ENCODE measurements around the gene EIF4E2.
"Not testable (repeated sequence)": the region's sequence is repeated elsewhere in the genome, so short reads cannot be mapped to it uniquely, and the experiment has no call there.

EIF4E2 gene

DNA sequence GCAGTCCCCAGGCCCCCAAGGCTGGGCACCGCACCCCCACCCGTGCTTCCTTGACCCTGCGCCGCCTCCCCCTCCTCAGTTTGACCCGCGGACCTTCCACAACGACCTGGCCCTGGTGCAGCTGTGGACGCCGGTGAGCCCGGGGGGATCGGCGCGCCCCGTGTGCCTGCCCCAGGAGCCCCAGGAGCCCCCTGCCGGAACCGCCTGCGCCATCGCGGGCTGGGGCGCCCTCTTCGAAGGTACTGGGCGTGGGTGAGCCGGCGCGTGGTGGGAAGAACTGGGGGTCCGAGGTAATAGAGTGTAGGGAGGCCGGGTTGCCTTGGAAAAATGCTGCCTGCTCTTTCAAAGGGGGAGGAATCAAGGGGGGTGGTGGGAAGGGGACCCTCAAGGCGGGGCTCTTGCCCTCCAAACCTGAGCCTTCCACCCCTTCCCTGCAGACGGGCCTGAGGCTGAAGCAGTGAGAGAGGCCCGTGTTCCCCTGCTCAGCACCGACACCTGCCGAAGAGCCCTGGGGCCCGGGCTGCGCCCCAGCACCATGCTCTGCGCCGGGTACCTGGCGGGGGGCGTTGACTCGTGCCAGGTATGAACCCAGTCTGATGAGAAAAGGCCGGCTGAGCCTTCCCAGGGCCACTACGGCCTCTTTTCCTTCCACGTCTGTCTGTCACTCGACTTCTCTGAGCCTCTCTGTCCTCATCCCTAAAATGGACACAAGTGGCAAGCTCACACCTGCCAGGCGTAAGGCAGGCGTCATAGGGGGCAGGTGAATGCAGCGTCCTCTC is 27.7 kb upstream of the EIF4E2 start:
- no peak for DNase-seq

DNA sequence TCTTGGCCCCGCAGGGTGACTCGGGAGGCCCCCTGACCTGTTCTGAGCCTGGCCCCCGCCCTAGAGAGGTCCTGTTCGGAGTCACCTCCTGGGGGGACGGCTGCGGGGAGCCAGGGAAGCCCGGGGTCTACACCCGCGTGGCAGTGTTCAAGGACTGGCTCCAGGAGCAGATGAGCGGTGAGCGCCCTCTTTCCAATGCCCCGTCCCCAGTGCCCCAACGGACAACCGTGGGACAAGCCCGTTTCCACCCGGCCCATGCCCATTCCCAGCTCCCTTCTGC is 27.1 kb upstream of the EIF4E2 start:
- no peak for DNase-seq

DNA sequence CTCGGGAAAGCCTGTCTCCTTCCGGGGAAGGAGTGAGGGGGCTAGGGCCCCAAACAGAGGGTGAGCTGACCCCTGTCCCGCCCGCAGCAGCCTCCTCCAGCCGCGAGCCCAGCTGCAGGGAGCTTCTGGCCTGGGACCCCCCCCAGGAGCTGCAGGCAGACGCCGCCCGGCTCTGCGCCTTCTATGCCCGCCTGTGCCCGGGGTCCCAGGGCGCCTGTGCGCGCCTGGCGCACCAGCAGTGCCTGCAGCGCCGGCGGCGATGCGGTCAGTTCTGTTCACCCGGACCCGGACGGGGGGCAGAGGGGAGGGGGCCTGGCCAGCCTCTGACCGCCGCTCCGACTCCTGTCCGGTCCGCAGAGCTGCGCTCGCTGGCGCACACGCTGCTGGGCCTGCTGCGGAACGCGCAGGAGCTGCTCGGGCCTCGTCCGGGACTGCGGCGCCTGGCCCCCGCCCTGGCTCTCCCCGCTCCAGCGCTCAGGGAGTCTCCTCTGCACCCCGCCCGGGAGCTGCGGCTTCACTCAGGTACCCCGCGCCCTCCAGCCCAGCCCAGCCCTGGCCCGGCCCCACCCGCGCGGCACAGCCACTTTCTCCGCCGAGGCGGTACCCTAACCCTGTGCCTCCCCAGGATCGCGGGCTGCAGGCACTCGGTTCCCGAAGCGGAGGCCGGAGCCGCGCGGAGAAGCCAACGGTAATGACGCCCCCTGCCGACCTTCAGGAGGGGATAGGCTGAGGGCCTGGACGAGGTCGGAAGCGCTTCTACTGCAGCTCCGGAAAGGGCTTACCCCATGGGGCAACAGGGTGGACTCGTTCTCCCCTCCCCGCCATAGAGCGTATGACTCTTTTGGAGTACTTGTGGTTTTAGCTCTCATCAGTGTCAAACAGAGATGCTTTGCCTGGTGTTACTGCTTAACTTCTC is 26.5 kb upstream of the EIF4E2 start:
- DNase-seq, result no peak

DNA sequence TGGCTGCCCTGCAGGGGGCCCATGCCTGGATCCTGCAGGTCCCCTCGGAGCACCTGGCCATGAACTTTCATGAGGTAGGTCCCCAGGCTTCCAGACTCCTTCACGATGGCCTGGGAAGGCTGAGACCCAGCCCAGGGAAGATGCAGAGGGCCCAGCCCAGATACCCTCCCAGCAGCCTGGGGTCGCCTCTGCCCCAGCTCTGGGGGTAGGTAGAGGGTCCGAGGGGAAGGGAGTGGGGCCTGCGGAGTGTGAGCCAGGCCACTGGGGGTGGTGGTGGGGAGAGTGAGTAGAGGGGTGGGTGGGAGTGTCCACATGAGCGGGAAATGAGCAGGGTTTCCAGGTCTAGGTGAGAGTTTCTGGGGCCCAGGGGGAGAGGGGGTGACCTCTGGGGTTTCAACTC is 25.7 kb upstream of the EIF4E2 start:
- DNase-seq, result no peak

DNA sequence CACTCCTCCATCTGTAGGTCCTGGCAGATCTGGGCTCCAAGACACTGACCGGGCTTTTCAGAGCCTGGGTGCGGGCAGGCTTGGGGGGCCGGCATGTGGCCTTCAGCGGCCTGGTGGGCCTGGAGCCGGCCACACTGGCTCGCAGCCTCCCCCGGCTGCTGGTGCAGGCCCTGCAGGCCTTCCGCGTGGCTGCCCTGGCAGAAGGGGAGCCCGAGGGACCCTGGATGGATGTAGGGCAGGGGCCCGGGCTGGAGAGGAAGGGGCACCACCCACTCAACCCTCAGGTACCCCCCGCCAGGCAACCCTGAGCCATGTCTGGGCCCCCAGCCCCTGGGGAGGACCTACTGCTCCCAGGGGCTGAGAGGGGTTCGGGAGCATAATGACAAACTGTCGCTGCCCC is 25.3 kb upstream of the EIF4E2 start:
- DNase-seq, result no peak

DNA sequence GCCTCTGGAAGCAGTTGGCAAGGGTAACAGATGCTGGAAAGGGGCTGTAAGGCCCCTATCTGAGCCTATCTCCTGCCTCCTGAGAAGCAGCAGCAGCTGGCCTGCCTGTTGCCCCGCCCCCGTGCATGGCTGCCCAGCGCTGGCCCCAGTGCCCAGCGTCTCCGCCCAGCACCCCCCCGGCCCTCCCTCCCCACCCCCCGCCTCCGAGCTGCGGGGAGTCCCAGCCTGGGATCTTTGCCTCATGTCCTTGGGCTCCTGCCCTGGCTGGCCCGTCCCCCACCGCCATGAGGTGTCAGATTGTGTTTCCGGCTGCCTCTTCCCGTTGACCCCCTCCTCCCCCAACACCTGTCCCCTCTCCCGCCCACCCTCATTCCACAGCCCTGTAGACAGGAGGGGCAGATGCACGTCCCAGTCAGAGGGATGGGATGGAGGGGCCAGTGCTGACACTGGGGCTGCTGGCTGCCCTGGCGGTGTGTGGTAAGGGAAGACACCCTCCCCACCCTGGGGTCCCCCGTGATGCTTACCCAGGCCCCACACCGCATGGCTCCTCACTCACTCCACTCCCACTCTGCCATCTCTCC is 24.6 kb upstream of the EIF4E2 start, which contains the start of gene CHRND:
TSS of gene CHRND (plus strand) at position 370 of the 581 bp plus-strand sequence. CDS start at position 426, 56 bp downstream.
- DNase-seq, result no peak

DNA sequence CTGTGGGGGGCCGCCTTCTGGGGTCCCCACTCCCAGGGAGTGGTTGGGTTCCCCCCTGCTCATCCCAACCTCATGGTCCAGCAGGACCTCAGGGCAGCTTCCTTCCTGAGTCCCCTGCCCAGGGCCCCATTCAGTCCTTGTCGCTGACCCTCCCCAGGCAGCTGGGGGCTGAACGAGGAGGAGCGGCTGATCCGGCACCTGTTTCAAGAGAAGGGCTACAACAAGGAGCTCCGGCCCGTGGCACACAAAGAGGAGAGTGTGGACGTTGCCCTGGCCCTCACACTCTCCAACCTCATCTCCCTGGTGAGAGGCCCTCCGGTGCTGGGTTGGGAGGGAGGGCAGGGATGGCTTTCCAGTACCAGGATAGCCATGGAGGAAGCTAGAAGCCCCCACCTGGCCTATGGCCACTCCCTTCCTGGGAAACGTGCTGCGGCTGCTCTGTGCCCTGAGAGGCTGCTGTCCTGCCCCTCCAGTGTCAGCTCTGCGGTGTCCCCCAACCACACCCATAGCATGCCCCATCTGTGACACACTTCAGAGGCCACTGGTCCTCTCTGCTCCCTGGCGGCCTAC is 24.0 kb upstream of the EIF4E2 start:
- DNase-seq, result no peak

DNA sequence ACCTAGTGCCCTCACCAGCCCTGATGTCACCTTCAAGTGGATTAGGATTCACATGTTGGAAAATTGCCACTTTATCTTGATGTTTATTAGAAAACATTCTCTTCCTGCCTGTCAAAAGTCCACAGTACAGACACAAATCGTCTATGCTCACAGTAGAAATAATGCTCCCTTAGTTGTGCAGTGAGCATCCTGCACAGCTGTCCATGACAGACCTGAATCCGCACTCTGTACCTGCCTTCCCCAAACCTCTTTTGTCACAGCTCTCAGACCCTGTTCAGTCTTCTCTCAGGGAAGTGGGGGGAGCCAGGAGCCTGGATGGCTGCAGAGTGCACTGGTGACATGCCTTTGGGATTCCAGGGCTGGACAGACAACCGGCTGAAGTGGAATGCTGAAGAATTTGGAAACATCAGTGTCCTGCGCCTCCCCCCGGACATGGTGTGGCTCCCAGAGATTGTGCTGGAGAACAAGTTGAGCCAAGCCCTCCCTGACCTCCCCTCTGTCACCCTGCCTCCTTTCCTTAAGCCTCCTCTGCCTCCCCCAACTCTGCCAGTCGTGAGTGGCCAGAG is 22.5 kb upstream of the EIF4E2 start:
- DNase-seq, result no peak

DNA sequence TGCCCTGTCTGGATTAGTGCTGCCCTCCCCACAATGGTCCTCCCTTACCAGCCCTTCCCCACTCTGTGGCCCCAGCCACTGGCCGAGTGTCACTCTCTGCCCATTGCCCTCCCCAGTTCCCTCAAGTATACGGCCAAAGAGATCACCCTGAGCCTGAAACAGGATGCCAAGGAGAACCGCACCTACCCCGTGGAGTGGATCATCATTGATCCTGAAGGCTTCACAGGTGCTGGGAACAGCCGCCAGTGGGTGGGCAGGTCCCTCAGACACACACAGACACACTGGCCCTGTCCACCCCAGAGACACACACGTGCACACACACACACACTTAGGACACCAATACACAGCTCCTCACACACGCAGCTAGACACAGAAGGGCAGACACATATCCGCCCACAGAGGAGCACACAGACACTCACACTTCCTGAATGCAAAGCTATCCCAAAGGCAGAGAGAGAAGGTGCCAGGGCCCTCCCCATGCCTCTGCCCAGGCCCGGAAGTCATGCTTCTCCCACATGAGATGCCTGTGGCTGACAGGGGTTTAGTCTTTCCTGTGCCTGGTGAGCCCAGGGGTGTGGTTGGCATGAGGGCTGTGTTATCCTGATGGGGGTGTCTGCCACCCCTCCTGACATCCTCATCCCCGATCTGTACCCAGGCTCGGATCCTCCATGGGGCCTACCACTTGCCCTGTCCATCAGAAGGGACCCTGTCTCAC is 21.6 kb upstream of the EIF4E2 start:
- DNase-seq, result no peak

DNA sequence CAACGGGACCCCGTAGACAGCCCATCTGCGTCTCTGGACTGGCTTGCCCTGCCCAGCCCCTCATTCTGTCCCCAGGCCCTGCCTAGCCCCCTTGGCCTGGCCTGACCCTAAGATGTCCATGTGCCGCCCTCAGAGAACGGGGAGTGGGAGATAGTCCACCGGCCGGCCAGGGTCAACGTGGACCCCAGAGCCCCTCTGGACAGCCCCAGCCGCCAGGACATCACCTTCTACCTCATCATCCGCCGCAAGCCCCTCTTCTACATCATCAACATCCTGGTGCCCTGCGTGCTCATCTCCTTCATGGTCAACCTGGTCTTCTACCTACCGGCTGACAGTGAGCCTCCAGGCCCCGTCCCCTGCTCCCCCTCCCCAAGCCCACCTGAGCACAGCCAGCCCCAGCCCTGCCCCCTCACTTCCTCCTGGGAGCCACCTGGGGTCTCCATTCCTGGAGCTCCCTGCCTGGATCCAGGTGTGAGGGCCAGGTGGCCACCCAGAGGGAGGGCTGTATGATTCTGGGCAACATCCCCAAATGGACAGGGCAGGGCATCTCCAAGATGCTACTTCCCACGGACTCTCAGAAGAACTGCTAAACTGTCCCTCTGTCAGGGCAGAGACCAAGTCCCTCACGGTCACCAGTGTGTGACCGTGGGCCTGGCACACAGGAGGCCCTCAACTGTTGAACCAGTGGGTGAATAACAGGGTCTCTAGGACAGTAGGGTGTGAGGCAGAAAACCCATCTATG is 20.5 kb upstream of the EIF4E2 start:
- no peak for DNase-seq

DNA sequence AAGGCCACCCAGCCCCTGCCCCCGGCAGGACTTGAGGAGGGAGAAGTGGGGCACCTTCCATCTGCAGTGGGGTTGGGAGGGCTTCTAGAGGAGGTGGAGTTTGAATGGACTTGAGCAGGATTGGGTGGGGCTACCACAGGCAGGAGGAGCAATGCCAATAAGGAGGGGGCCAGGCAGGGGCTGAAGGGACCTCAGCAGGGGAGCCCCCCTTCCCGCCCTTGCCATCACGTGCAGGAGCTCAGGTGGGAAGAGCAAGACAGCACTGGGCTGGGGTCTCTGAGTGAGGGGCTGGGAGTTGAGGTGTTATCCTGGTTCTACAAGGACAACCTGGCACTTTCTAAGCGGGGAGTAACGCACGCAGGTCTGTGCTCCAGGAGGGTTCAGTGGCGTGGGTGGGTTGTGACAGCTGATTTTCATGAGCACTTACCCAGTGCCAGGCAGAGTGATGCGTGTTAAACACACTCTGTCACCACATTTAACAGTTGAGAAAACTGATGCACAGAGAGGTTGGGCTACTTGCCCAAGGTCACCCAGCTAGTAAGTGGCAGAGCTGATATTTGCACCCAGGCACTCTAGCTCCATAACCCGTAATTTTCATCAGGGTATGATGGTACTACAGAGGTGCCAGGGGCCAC is 19.7 kb upstream of the EIF4E2 start:
- DNase-seq, result no peak

DNA sequence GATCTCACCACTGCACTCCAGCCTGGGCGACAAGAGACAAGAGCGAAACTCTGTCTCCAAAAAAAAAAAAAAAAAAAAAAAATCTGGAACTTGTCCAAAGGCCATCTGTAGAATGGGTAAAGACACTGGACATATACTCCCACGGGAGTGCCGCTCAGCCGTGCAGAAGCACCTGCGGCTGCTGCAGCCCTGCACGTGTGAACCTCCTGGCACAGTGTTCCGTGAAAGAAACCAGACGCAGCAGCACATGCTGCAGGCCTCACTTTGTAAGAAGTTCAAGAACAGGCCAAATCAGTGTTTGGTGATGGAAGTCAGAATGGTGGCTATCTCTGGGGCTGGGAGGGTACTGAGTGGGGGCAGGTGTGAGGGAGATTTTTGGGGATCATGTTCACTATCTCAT is 18.1 kb upstream of the EIF4E2 start:
- DNase-seq, result no peak

DNA sequence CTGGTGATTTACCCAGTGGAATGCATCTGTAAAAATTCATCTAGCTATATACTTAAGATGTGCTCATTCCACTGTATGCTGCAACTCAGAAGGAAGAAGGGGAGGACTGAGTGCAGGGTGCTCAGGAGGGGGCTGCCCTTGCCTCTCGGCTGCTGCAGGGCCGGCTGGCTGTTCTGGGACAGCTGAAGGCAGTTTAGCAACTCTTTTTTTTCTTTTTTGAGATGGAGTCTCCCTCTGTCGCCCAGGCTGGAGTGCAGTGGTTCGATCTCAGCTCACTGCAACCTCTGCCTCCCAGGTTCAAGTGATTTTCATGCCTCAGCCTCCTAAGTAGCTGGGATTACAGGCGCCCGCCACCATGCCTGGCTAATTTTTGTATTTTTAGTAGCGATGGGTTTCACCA is 17.7 kb upstream of the EIF4E2 start:
- DNase-seq, result not testable (repeated sequence)

DNA sequence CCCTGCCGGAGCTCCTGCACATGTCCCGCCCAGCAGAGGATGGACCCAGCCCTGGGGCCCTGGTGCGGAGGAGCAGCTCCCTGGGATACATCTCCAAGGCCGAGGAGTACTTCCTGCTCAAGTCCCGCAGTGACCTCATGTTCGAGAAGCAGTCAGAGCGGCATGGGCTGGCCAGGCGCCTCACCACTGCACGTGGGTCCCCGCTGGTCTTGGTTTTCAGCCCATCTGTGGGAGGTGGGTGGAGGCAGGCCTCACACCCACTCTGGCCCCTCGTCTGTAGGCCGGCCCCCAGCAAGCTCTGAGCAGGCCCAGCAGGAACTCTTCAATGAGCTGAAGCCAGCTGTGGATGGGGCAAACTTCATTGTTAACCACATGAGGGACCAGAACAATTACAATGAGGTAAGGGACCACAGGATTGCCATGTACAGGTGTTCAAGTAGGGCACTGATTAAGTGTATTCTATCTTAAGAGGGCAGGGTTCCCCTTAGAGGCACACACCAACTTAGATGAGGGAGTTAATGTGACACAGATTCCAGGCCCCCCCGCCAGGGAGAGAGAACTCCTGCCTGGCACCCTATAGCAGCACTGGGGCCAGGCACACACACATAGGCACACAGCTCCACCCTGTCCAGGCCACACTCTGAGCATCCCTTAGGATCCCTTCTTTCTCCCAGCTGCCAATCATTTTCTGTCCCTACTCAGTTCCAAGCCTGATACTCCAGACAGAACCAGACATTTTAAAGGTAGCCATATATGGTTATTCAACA is 16.4 kb upstream of the EIF4E2 start:
- DNase-seq, result no peak

DNA sequence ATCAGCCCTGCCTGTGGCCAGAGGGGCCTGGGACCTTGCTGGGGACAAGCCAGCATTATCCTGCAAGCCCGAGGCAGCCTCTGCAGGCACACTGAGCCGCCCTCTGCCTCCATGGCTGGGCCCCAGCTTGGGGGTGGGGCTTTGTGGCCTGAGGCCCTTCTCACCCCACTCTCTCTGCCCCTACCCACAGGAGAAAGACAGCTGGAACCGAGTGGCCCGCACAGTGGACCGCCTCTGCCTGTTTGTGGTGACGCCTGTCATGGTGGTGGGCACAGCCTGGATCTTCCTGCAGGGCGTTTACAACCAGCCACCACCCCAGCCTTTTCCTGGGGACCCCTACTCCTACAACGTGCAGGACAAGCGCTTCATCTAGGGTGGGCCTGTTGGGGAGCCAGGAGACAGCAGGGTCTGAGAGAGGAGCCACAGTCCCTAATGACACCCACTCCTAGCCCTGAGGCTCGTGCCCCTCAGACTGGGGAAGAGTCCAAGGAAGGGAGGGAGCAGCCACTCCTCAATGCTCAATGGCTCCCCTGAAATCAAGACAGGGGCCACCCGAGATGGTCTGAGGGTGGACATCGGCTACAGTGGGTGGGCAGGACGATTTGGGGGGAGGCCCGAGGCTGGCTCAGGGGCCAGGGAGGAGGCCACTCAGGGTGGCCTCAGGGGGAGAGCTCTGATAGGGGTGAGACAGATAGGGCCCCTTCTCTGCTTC is 15.4 kb upstream of the EIF4E2 start:
- no peak for DNase-seq

DNA sequence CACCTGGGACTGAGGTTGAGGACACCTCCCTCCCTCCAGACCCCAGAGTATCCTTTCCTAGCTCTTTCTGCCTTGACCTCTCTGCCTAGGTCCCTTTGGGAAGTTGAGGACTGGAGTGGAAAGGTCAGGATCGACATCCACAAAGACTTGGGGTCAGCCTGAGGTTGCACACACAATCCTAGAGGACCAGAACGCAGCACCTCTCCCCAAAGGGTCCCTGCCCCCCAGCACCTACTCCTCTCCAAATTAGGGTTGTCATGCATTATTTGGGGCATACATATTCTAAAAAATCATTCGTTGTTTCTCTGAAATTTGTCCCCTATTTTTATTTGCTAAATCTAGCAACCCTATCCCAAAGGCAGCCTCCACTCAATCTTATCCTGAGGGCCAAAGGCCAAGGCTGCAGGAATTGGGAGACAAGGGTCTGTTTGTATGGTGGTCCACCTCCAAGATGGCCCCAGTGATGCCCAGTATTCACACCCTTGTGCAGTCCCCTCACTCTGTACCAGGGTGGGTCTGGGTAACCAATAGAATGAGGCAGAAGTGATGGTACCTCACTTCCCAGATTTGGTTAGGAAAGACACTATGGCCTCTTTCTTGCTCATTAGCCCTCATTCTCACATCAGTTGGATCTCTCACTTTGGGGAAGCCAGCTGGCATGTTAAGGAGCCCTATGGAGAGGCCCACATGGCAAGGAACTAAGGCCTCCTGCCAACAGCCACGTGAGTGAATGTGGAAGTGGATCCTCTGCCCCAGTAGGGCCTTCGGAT is 14.5 kb upstream of the EIF4E2 start:
- DNase-seq, result no peak

DNA sequence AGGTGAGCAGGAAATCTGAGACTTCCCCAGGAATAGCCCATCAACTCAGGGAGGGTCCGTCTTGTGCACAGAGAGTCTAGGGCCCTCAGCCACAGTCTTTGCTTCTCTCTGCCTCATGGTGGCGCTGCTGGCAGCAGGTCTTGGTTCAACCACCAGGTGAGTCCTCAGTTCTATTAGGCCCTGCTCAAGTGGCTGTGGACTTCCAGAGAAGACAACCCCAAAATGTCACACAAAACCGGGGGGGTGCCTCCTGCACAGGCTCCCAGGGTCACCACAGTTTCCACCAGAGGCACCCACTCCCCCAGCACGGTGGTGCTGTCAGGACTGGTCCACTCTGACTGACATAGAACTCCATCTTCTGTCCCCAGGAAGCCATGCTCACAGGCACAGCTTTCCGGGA is 13.4 kb upstream of the EIF4E2 start:
- no peak for DNase-seq

DNA sequence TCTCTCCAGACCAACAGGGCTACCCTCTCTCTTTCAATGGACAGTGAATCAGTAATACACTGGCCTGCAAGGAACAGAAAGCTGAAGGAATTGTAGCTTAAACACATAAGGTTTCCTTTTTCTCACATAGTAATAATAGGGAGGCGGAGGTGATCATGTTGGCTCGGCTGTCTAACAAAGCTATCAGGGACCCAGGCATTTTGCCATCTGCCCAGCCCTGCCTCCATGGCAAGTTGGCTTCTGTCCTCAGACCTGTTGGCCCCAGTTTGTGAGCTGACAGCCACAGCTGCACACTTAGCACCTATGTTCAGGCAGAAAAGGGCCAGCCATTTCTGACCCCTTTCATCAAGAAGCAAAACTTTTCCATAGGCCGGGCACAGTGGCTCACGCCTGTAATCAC is 13.0 kb upstream of the EIF4E2 start:
- no peak for DNase-seq

DNA sequence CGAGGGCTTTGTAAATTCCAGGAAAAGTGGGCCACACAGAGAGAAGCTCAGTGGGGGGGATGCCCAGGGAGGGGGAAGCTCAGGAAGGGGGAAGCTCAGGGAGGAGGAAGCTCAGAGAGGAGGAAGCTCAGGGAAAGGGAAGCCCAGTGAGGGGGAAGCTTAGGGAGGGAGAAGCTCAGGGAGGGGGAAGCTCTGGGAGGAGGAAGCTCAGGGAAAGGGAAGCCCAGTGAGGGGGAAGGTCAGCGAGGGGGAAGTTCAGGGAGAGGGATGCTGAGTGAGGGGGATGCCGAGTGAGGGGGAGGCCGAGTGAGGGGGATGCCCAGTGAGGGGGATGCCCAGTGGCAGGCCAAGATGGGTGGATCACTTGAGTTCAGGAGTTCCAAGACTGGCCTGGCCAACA is 11.8 kb upstream of the EIF4E2 start:
- DNase-seq, result no peak

All from central memory CD4-positive, alpha-beta T cell (primary cell).